RCC 7860 (cell line): ENCODE measurements around the gene QSOX1.
"Not testable (repeated sequence)": the region's sequence is repeated elsewhere in the genome, so short reads cannot be mapped to it uniquely, and the experiment has no call there.

Experiments used
- DNase-seq: peaks from one replicate; pipeline ENCODE4 v3.0.0-alpha.2; 2015; ENCODE audit warnings: low spot score
- FAIRE-seq: peaks from 2 replicates; lab custom pipeline; 2012; peaks lifted over from hg19 to GRCh38; lab: Jason Lieb, UNC

The QSOX1 gene

DNA sequence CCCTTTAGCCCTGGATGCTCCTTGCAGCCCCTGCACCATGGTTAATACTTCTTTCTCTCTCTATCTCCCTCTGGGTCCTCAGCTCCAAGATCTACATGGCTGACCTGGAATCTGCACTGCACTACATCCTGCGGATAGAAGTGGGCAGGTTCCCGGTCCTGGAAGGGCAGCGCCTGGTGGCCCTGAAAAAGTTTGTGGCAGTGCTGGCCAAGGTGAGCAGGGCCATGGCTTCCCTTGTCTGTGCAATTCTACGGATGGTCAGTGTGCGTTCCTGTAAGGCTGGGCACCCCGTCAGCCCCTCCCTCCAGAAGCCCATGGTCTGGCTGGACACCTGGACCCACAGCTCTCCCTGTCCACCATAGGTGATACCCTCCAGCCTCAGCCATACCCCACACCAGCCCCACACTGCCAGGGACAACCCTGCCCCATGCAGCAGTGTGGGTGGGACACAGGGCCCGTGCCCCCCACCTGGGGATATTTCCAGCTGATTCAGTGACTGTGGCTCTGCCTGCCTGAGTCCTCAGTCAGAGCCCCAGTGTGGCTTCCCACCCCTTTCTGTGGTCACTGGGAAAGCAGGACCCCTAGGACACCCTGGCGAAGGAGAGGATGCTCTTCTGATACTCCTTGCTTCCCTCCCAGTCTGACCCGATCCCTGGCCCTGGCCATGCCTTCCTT is 31.4 kb downstream of the QSOX1 start:
- no peak for FAIRE-seq
- no peak for DNase-seq

DNA sequence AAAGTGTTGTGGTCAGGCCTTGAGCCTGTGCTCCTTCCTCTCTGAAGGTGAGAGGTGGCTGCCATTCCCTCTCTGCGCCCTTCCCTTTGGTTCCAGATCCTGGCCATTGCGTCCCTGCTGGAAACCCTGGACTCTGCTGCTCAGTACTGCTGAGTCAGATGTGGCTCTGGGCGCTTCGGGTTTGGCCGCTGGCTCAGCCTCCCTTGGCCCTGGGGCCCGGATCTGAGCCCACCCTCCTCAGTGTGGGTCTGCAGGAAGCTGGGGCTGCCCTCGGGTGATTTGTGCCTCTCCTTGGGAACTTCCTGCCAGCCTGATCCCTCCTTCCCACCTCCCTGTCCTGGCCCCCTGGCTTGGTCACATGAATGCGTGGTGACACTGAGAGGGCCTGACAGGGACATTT is 32.2 kb downstream of the QSOX1 start:
- DNase-seq (no peak), FAIRE-seq (no peak)

DNA sequence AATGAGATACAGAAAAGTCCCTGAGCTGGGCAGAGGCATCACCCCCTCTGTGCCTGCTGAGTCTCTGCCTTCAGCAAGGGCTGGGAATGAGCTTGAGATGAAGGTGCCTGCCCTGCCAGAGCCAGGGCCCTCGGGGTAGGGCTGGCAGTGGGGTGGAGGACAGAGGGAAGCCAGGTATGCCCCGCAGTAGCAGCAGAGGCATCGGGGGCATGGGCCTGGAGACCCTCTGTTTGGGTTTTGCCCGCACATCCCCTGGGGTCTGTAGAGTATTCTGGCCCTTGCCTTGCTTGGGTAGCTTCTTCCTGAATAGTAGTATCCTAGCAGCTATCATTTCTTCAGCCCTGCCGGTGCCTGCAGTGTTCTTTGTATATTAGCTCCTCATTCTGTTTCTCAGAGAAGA is 33.0 kb downstream of the QSOX1 start:
- DNase-seq = no peak

DNA sequence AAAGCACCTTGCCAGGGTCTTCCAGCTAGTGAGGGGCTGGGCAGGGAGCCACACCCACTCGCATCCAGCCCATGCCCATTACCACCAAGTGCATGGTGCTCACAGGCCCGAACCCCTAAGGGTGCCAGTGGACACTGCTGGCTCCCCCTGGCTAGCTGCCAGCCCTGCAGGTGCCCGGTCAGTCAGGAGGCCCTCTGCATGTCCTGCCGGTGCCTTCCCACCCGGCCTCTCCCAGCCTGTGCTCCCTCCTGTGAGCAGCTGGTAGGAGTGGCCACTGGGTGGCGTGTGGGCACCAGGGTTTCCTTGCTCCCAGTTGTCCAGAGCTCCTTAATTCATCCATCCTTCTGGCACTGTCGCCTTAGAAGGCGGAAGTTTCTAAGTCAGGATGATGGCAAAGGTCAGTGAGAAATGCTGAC is 33.4 kb downstream of the QSOX1 start:
- FAIRE-seq (no peak), DNase-seq (peak; percentile 37)

More for the DNA sequence above, 33.0 kb downstream of the QSOX1 start:
- no peak for FAIRE-seq

DNA sequence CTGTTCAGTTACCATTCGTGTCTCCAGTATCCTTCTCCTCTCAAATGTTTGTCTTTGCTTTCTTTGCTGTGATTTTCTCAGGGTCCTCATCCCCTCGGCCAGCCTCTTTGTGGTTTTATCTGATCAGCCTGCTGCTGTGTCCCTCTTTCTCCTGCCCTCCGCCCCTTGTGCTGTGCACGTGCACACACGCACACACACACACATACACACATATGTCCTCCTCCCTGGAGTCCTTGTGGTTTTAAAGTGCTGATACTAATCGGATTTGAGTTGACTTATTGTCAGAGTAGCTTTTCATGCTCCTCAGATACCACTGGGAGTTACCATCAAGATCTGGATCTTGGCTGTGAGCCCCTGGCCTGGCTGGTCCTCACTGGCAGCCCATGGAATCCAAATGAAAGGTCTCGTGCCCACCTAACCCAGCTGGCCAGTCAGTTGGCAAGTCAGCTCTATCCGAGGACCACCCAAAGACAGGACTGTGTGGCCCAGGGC is 34.1 kb downstream of the QSOX1 start:
- FAIRE-seq (no peak), DNase-seq (no peak)

DNA sequence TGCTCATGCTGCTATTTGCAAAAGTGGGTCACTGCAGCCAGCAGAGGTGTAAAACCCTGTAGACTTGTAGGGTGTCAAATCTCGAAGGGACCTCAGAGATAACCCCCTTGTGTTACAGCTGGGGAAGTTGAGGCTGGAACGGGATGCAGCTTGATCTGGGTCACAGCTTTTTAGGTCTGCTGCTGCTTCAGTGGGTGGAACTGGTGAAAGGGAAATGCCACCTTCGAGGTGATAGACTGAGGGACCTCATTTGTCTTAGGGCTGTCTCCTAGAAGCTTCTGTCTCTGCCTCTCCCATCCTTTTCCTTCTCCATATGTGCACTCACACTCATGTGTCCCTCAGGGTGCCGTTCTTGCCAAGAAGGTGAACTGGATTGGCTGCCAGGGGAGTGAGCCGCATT is 35.4 kb downstream of the QSOX1 start:
- DNase-seq (no peak), FAIRE-seq (no peak)

DNA sequence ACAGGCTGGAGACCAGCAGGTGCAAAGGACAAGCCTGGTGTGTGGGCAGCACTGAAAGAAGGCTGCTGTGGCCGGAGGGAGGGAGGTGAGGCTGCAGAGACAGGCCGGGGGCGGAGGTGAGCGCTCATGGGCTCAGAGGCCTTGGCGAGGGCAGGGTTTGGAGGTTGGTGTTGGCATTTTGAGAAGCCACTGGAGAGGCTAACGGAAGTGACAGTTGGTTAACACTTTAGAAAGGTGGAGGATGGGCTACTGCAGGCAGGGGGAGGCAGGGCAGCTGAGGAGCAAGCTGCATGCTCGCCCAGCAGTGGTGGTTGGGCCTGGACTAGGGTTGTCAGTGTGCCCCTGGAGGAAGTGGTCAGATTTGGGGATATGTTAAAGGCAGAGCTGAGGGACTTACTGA is 37.5 kb downstream of the QSOX1 start:
- DNase-seq = no peak
- no peak for FAIRE-seq

DNA sequence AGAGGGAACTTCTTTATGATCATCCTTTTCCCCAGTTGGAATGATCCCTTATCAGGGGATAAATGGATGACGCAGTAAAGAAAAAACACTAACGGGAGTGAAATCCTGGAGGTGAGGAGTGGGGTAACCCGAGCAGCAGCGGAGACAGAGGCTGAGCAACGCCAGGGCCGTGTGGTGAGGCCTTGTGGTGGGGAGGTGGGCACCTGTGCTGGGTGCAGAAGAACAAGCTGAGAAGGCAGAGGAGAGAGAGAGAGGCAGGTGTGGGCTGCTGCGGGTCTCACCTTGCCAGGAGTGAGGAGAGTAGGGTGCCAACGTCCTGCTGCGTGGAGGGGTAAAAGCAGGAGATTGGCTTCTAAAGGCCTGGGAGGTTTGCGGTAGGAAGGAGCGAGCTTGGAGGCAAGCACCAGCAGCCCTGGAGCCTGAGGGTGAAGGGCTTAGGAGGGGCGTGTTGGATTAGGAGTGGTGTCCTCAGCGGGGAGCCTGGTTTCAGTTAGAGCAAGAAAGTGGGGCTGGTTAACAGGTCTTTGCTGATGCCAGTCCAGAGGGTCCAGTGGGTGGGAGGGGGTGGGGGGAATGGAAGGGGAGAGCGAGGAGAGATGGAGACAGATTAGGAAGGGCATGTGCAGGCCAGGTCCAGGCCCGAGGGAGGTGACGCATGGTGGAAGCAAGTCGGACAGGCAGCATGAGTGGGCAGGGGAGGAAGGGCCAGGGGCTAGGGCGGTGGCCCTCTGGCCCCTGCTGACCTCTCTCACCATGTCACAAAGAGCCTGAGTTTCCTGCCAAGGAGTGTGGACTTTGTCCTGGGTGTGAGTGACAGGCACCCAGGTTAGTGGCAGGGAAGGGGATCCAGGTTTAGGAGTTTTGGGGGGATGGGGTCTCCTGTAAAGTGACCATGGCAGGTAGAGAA is 38.7 kb downstream of the QSOX1 start:
- FAIRE-seq (no peak), DNase-seq (no peak)

DNA sequence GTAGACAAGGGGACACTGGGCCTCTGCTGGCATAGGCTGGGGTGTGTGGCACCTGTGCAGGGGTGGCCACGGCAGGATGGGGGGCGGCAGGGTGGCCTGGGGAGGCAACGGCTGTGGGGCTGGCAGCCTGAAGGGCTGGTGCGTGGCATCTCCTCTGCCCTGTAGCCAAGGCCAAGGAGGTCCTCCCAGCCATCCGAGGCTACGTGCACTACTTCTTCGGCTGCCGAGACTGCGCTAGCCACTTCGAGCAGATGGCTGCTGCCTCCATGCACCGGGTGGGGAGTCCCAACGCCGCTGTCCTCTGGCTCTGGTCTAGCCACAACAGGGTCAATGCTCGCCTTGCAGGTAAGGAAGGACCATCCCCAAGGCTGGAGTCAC is 39.4 kb downstream of the QSOX1 start:
- FAIRE-seq = no peak
- no peak for DNase-seq

DNA sequence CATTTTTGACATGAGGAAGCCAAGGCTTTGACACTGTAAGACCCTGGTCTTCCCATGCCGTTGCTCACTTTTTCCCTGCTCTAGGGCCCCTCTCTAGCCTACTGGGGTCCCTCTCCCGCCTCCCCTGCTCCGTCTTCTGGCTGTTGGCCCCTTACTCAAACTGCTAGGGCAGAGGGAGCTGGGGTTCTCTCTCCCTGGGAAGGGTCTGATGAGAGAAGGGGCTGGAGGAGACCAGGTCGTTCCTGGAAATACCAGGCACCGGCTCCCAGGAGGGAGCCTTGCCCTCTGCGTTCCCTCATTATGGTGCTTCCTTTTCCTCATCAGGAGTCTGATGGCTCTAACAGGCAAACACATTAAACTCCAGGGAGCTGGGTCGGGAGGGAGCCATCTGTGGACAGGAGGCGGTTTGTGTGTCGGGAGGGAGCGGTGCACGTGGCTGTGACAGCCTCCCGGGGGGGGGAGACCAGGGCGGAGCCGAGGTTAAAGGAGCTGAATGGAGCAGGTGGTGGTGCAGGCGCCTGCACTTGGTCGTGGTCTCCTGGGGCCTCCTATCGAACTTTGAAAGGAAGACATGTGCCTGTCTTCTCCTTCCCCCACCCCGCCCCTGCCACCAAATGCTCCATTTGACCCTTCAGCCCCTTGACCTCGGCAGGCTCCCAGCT is 40.0 kb downstream of the QSOX1 start:
- FAIRE-seq (no peak), DNase-seq (no peak)

DNA sequence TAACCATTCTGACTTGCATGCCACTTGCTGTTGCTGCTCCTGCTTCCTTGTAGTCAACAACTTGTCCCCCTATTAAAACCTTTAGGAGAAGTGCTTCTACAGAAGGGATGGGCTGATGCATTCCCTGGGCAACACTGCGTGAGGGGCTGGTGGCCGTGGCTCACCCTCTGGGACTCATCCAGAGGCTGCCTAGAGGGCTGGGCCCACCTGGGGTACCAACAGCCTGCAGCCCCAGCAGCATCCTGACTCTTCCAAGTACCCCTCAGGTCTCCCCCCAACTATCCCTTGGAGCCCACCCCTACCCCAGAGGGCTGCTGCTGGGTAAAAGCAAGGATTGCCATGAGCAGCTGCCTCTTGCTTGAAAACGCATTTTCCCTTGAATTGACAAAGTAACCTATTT is 40.7 kb downstream of the QSOX1 start:
- no peak for FAIRE-seq
- DNase-seq = no peak

DNA sequence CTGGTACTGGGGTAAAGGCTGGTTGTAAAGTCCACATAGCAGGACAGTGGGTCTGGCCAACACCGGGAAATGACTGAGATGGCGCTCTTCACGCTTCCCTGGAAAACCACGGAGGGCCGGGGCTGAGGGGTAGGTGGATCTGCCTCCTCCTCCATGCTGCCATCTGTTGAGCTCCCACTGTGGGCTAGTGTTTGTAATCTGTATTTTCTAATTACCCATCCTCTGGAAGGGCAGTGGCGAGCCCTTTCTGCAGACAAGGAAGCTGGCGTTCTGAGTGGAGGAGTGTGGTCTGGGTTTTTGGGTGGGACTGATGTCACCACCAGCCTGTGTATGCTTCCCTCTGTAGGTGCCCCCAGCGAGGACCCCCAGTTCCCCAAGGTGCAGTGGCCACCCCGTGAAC is 41.2 kb downstream of the QSOX1 start:
- no peak for FAIRE-seq
- DNase-seq = no peak

DNA sequence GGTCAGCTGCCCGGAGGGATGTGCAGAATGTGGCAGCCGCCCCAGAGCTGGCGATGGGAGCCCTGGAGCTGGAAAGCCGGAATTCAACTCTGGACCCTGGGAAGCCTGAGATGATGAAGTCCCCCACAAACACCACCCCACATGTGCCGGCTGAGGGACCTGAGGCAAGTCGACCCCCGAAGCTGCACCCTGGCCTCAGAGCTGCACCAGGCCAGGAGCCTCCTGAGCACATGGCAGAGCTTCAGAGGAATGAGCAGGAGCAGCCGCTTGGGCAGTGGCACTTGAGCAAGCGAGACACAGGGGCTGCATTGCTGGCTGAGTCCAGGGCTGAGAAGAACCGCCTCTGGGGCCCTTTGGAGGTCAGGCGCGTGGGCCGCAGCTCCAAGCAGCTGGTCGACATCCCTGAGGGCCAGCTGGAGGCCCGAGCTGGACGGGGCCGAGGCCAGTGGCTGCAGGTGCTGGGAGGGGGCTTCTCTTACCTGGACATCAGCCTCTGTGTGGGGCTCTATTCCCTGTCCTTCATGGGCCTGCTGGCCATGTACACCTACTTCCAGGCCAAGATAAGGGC is 41.9 kb downstream of the QSOX1 start:
- FAIRE-seq = no peak

DNA sequence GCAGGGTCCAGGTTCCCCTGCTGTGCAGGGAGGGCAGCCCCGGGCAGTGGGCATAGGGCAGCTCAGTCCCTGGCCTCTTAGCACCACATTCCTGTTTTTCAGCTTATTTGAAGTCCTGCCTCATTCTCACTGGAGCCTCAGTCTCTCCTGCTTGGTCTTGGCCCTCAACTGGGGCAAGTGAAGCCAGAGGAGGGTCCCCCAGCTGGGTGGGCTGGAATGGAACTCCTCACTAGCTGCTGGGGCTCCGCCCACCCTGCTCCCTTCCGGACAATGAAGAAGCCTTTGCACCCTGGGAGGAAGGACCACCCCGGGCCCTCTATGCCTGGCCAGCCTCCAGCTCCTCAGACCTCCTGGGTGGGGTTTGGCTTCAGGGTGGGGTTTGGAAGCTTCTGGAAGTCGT is 42.6 kb downstream of the QSOX1 start:
- no peak for DNase-seq
- no peak for FAIRE-seq

More for the DNA sequence above, 41.9 kb downstream of the QSOX1 start:
- DNase-seq = no peak

DNA sequence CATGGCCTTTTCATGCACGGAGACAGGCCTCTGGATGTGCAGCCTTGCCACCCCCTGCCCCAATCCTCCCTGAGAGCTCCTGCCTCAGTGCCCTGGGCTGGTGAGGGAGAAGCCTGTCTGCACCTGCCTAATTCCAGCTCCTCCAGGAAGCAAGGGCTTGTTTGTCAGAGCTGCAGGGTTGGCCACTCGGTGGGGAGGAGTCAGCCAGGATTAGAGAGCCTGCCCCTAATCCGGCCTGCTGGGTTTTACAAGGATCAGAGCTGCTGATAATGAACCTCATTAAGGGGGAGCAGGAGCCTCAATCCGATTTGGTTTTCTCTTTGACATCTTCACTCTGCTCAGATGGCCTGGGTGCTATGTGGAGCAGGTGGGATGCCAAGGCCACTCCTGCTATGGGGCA is 43.5 kb downstream of the QSOX1 start:
- FAIRE-seq (no peak), DNase-seq (no peak)

DNA sequence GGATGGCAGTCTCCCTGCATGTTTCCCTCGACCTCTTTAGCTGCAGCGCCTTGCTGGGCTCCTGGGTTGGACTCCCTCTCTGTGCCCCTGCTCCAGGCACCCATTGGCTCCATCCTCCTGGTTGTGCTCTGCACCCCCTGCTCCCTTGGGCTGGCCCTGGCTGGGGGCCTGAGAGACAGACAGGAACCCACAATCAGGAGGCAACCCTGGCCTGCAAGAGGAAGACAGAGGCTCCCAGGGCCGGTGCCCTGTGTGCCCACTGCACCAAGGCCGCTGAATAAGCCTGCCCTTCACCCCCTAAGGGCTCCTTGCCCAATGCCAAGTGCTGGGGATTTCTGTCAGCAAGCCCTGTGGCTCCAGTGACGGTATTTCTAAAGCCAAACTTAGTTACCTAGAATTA is 43.9 kb downstream of the QSOX1 start:
- DNase-seq (no peak), FAIRE-seq (no peak)

DNA sequence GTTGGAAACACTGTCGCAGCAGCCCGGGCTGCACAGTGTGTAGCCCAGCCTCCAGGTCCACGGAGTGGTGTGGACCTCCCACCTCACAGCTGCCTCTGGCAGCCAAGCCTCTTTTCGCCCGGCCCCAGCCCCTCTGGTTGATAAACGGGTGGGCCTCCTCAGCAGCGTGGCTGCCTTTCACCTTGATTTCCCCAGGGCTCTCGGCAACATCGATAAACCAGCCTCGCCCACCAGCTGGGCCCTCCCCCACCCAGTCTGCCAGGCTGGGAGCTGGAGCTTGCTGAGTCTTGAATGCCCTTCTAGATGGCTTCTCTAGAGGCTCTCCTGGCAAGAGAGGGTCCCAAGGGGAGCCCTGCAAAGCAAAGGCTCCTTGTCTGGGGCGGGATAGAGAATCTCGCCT is 44.3 kb downstream of the QSOX1 start:
- FAIRE-seq = no peak
- DNase-seq = no peak

DNA sequence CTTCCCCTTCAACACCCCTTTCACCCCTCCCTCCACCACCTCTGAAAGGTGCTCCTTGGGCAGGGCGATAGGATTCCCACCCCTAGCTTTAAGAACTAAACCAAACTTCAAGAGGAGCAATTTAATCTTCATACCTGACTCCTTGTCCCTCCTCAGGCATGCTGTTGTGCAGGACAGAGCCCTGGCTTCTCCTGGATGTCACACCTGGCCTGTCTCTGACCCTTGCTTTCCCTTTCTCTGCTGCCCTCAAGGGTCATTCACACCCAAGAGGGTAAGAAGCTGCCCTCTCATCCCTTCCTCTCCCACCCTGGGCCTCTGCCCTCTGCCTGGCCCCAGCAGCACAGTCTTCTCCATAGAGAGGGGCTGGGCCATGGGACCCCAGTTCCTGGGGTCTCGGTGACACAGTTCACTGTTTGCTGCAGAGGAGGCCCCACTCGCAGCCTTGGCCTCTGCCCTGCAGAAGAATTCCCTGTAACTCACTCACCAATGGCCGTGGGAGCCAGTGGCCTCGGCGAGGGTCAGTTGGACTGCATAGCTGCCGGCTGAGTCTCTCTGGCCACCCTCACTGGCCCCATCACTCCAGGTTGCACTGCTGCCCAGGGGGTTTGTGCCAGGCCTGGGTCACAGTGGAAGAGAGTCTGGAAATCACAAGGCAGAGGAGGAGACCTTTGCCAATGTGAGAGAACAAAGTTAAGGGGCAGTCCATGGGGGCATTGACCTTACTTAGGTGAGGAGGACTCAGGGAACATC is 47.0 kb downstream of the QSOX1 start:
- DNase-seq = no peak
- no peak for FAIRE-seq

DNA sequence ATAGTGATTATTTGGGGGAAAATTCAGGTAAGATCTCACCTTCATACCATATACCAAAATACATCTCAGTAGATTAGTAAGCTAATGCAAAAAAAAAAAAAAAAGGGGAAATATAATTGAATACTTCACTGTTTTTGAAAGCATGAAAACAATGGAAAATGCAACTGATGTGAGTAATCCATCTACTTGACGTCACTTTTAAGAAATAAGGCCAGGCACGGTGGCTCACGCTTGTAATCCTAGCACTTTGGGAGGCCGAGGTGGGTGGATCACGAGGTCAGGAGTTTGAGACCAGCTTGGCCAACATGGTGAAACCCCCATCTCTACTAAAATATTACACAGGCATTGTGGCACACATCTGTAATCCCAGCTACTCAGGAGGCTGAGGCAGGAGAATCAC is 47.9 kb downstream of the QSOX1 start:
- not testable (repeated sequence) for FAIRE-seq

DNA sequence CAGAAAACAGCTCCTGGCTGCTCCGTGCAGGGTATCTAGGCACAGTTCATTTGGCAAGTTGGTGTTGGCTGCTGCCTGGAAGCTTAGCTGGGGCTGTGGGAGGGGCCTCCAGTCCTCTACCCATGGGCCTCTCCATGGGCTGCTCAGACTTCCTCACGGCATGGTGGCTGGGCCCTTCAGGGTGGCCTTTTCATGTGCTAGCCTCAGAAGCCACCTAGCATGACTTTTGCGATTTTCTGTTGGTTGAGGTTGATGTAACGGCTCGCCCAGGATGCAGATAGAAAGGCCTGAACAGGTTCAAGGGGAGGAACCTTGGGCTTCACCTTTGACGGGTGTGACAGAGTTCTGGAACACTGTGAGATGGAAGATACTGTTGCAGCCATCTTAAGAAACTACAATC is 49.6 kb downstream of the QSOX1 start:
- FAIRE-seq = no peak
- no peak for DNase-seq

More for the DNA sequence above, 47.9 kb downstream of the QSOX1 start:
- DNase-seq = not testable (repeated sequence)

DNA sequence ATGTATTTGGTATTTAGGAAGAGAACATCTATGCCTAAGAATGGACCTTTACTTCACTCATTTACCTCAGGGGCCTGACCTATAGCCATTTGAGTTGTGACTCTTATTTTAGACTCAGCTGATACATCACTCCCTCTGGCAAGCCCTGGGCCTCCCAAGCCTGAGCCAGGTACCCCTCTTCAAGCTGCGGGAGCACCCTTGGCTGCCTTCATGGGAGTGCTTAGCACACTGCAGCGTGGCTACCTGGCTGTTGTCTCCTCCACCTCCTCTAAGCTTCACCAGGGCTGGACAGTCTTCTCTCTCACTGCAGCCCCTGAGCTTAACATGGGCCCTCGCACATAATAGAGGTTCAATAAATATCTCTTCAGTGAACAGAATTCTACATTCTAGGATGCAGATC is 51.9 kb downstream of the QSOX1 start:
- FAIRE-seq (no peak), DNase-seq (no peak)
